CD8-positive, alpha-beta memory T cell (primary cell): ENCODE measurements around the gene KRT20. TPM values are rescaled to one million over a fixed set of nuclear protein-coding genes. Genes with fewer than 3 reads are reported as not detected.
"Not testable (repeated sequence)": the region's sequence is repeated elsewhere in the genome, so short reads cannot be mapped to it uniquely, and the experiment has no call there.

Experiments used
- CTCF ChIA-PET: fragments of 350-600 bp; sonication (Branson Sonifier 250); formaldehyde crosslinking; loops from one replicate; lab custom pipeline; 2021; ENCODE audit warnings: antibody characterized with exemption; lab: Charles Lee
- POLR2A ChIA-PET: fragments of 350-600 bp; sonication (Branson Sonifier 250); formaldehyde crosslinking; loops from one replicate; lab custom pipeline; 2021; ENCODE audit warnings: antibody characterized with exemption; lab: Charles Lee
- DNase-seq, 5 donors: peaks; one replicate each; pipeline versions ENCODE4 v3.0.0 to v3.0.0-alpha.2; 2020 to 2022; ENCODE audit warnings: mixed read lengths in 1 of 5
- H3K27ac ChIP-seq: one replicate; pipeline ENCODE4 v1.7.0; 2013; ENCODE audit warnings: low read depth, mild to moderate bottlenecking, low read length, moderate library complexity
- H3K27me3 ChIP-seq: 2 replicates; pipeline ENCODE4 v1.7.0; 2013; ENCODE audit warnings: low read length, mild to moderate bottlenecking; ENCODE audit not compliant: insufficient read depth, poor library complexity, severe bottlenecking
- H3K36me3 ChIP-seq: 2 replicates; pipeline ENCODE4 v1.7.0; 2013; ENCODE audit warnings: mild to moderate bottlenecking, low read length, moderate library complexity; ENCODE audit not compliant: insufficient read depth
- H3K4me1 ChIP-seq: 2 replicates; pipeline ENCODE4 v1.7.0; 2013; ENCODE audit warnings: mild to moderate bottlenecking, low read length, moderate library complexity; ENCODE audit not compliant: insufficient read depth
- H3K4me3 ChIP-seq: 2 replicates; pipeline ENCODE4 v1.7.0; 2013; ENCODE audit warnings: mild to moderate bottlenecking, low read length
- H3K9me3 ChIP-seq: 2 replicates; pipeline ENCODE4 v1.7.0; 2013; ENCODE audit warnings: mild to moderate bottlenecking, low read length
- H3K27ac Mint-ChIP-seq, 8 donors: one replicate each; pipeline ENCODE4 v1.8.0; 2020 to 2021; ENCODE audit warnings: mixed read lengths in 8 of 8, mild to moderate bottlenecking in 6 of 8, inconsistent platforms in 3 of 8, moderate library complexity in 3 of 8
- H3K27me3 Mint-ChIP-seq, 2 donors: one replicate each; pipeline ENCODE4 v1.8.0; 2020 to 2021; ENCODE audit warnings: mixed read lengths in 2 of 2, mild to moderate bottlenecking in 1 of 2, moderate library complexity in 1 of 2
- H3K36me3 Mint-ChIP-seq, 3 donors: one replicate each; pipeline ENCODE4 v1.8.0; 2020 to 2021; ENCODE audit warnings: mixed read lengths in 3 of 3, inconsistent platforms in 1 of 3, mild to moderate bottlenecking in 1 of 3
- H3K4me1 Mint-ChIP-seq, 3 donors: one replicate each; pipeline ENCODE4 v1.8.0; 2020 to 2021; ENCODE audit warnings: mixed read lengths in 3 of 3, inconsistent platforms in 1 of 3, mild to moderate bottlenecking in 1 of 3
- H3K4me3 Mint-ChIP-seq, 7 donors: one replicate each; pipeline ENCODE4 v1.8.0; 2020 to 2021; ENCODE audit warnings: mixed read lengths in 7 of 7, mild to moderate bottlenecking in 6 of 7, moderate library complexity in 4 of 7, inconsistent platforms in 2 of 7
- H3K9me3 Mint-ChIP-seq, 5 donors: one replicate each; pipeline ENCODE4 v1.8.0; 2020 to 2022; ENCODE audit warnings: mixed read lengths in 5 of 5, mild to moderate bottlenecking in 3 of 5, moderate library complexity in 2 of 5, inconsistent platforms in 1 of 5
- polyA plus RNA-seq: library from polyadenylated mRNA; unstranded; fragments of 300-500 nt; fragmentation: Illumina TruSeq; gene quantifications from one replicate; pipeline ENCODE4 v1.2.3, GENCODE V29; 2021
- total RNA-seq, 2 experiments: library from RNA; stranded (reverse); gene quantifications; one replicate each; pipeline ENCODE4 v1.2.3, GENCODE V29; 2021

The KRT20 gene
- total and polyA plus RNA-seq, 3 experiments from 2014 or later = not detected

- CTCF ChIA-PET = interaction anchor here (1.1 to 1.6 kb wide), 3 partner anchors 12 to 804 kb away, joined by 3 to 7 read pairs (median 5); no protein-coding TSS in a partner anchor
- H3K36me3 ChIP-seq = no peaks in the 10 kb centered on the region
- H3K27me3 ChIP-seq = no peaks in the 10 kb centered on the region
- H3K36me3 Mint-ChIP-seq = no peaks in the 10 kb centered on the region
- no peaks in the 10 kb centered on the region for H3K9me3 ChIP-seq
- no peaks in the 10 kb centered on the region for H3K4me1 ChIP-seq
- no peak overlapping the region for H3K4me3 ChIP-seq
- peak overlapping the region in 1 of 8 donors; percentile 74 for H3K27ac Mint-ChIP-seq
- peaks cover 3 to 4% (median 4%) of the 10 kb centered on the region in 3 donors for H3K4me1 Mint-ChIP-seq
- no peak for DNase-seq
- H3K9me3 Mint-ChIP-seq = no peaks in the 10 kb centered on the region
- no peak overlapping the region for H3K4me3 Mint-ChIP-seq
- peaks cover 7 to 32% of the 10 kb centered on the region in 2 donors for H3K27me3 Mint-ChIP-seq
- H3K27ac ChIP-seq = no peak overlapping the region
- POLR2A ChIA-PET = no interaction called here
Measured at GRCh38 chr17:40859536-40859935, 25.5 kb downstream of the KRT20 start.

GRCh38 chr17:40858667-40859066 is 26.4 kb downstream of the KRT20 start:
- H3K9me3 ChIP-seq, DNase-seq, H3K4me1 ChIP-seq, POLR2A ChIA-PET, H3K27ac Mint-ChIP-seq, H3K4me1 Mint-ChIP-seq, H3K4me3 Mint-ChIP-seq, H3K27ac ChIP-seq, H3K27me3 ChIP-seq, H3K36me3 Mint-ChIP-seq, H3K9me3 Mint-ChIP-seq, H3K36me3 ChIP-seq, H3K4me3 ChIP-seq: not testable (repeated sequence)
- H3K27me3 Mint-ChIP-seq = peaks cover 8 to 34% of the 10 kb centered on the region in 2 donors
- CTCF ChIA-PET = interaction anchor here (1.1 to 4.6 kb wide), 2 partner anchors 690 to 789 kb away, joined by 5 to 28 read pairs; no protein-coding TSS in a partner anchor

GRCh38 chr17:40857535-40857934 is 27.5 kb downstream of the KRT20 start:
- Mint-ChIP-seq H3K4me3 (peak overlapping the region in 1 of 7 donors; percentile 10), H3K36me3 (no peaks in the 10 kb centered on the region), H3K4me1 (peaks cover 3 to 4% (median 4%) of the 10 kb centered on the region in 3 donors), H3K27ac (no peak overlapping the region), H3K9me3 (no peaks in the 10 kb centered on the region), H3K27me3 (peaks cover 12 to 36% of the 10 kb centered on the region in 2 donors)
- no peak for DNase-seq
- Histone ChIP-seq H3K9me3 (no peaks in the 10 kb centered on the region), H3K4me3 (no peak overlapping the region), H3K36me3 (no peaks in the 10 kb centered on the region), H3K27me3 (no peaks in the 10 kb centered on the region), H3K27ac (no peak overlapping the region), H3K4me1 (no peaks in the 10 kb centered on the region)
- ChIA-PET POLR2A (interaction anchor here (1.4 kb wide), 1 partner anchor 831 kb away, joined by 3 read pairs; the partner anchor contains the start of gene EIF1), CTCF (interaction anchor here (1.3 to 4.6 kb wide), 4 partner anchors 790 to 838 kb away, joined by 5 to 28 read pairs (median 16); no protein-coding TSS in a partner anchor)

GRCh38 chr17:40854175-40854814 is 30.7 kb downstream of the KRT20 start:
- no peak overlapping the region for H3K4me3 Mint-ChIP-seq
- ChIA-PET CTCF (interaction anchor here (4.0 to 4.6 kb wide), 2 partner anchors 794 to 809 kb away, joined by 25 to 28 read pairs; no protein-coding TSS in a partner anchor), POLR2A (no interaction called here)
- Histone ChIP-seq H3K4me1 (no peaks in the 10 kb centered on the region), H3K9me3 (no peaks in the 10 kb centered on the region), H3K27me3 (no peaks in the 10 kb centered on the region), H3K36me3 (no peaks in the 10 kb centered on the region), H3K27ac (no peak overlapping the region), H3K4me3 (no peak overlapping the region)
- H3K27ac Mint-ChIP-seq = no peak overlapping the region
- peaks cover 3 to 4% (median 4%) of the 10 kb centered on the region in 3 donors for H3K4me1 Mint-ChIP-seq
- no peak for DNase-seq
- H3K9me3 Mint-ChIP-seq = no peaks in the 10 kb centered on the region
- no peaks in the 10 kb centered on the region for H3K36me3 Mint-ChIP-seq
- peaks cover 14 to 45% of the 10 kb centered on the region in 2 donors for H3K27me3 Mint-ChIP-seq

- POLR2A ChIA-PET = no interaction called here
- CTCF ChIA-PET = no interaction called here
- peaks cover 14 to 50% of the 10 kb centered on the region in 2 donors for H3K27me3 Mint-ChIP-seq
Measured at GRCh38 chr17:40852364-40852763, 32.7 kb downstream of the KRT20 start.

GRCh38 chr17:40850293-40850972 is 34.6 kb downstream of the KRT20 start:
- Histone ChIP-seq H3K27me3 (no peaks in the 10 kb centered on the region), H3K27ac (no peak overlapping the region), H3K9me3 (no peaks in the 10 kb centered on the region), H3K4me1 (no peaks in the 10 kb centered on the region), H3K36me3 (no peaks in the 10 kb centered on the region), H3K4me3 (no peak overlapping the region)
- Mint-ChIP-seq H3K27me3 (peaks cover 14 to 63% of the 10 kb centered on the region in 2 donors), H3K36me3 (no peaks in the 10 kb centered on the region), H3K4me3 (no peak overlapping the region), H3K9me3 (no peaks in the 10 kb centered on the region), H3K27ac (no peak overlapping the region), H3K4me1 (no peaks in the 10 kb centered on the region)
- DNase-seq = no peak
- ChIA-PET CTCF (no interaction called here), POLR2A (no interaction called here)

More at GRCh38 chr17:40852364-40852763, 32.7 kb downstream of the KRT20 start:
- no peak overlapping the region for H3K4me3 ChIP-seq
- H3K27ac Mint-ChIP-seq = no peak overlapping the region
- H3K9me3 ChIP-seq = no peaks in the 10 kb centered on the region
- H3K36me3 ChIP-seq = no peaks in the 10 kb centered on the region
- H3K4me1 ChIP-seq = no peaks in the 10 kb centered on the region
- no peaks in the 10 kb centered on the region for H3K36me3 Mint-ChIP-seq
- H3K4me1 Mint-ChIP-seq = peaks cover 3 to 4% (median 4%) of the 10 kb centered on the region in 3 donors
- H3K27me3 ChIP-seq = no peaks in the 10 kb centered on the region
- H3K4me3 Mint-ChIP-seq = no peak overlapping the region
- no peak overlapping the region for H3K27ac ChIP-seq
- DNase-seq = no peak
- H3K9me3 Mint-ChIP-seq = no peaks in the 10 kb centered on the region

GRCh38 chr17:40849723-40850122 is 35.3 kb downstream of the KRT20 start:
- no peak overlapping the region for H3K27ac ChIP-seq
- DNase-seq = no peak
- Mint-ChIP-seq H3K27ac (no peak overlapping the region), H3K36me3 (no peaks in the 10 kb centered on the region), H3K9me3 (no peaks in the 10 kb centered on the region), H3K4me1 (no peaks in the 10 kb centered on the region), H3K27me3 (peaks cover 9 to 64% of the 10 kb centered on the region in 2 donors), H3K4me3 (no peak overlapping the region)
- no peaks in the 10 kb centered on the region for H3K27me3 ChIP-seq
- H3K36me3 ChIP-seq = no peaks in the 10 kb centered on the region
- POLR2A ChIA-PET = no interaction called here
- no peaks in the 10 kb centered on the region for H3K4me1 ChIP-seq
- CTCF ChIA-PET = no interaction called here
- H3K9me3 ChIP-seq = no peaks in the 10 kb centered on the region
- H3K4me3 ChIP-seq = no peak overlapping the region

- Histone ChIP-seq H3K4me1 (no peaks in the 10 kb centered on the region), H3K27ac (no peak overlapping the region), H3K36me3 (no peaks in the 10 kb centered on the region), H3K27me3 (no peaks in the 10 kb centered on the region), H3K4me3 (no peak overlapping the region), H3K9me3 (no peaks in the 10 kb centered on the region)
- DNase-seq = no peak
- H3K9me3 Mint-ChIP-seq = no peaks in the 10 kb centered on the region
- no peaks in the 10 kb centered on the region for H3K36me3 Mint-ChIP-seq
- no peak overlapping the region for H3K4me3 Mint-ChIP-seq
- peaks cover 13 to 67% of the 10 kb centered on the region in 2 donors for H3K27me3 Mint-ChIP-seq
- CTCF ChIA-PET = no interaction called here
- no peaks in the 10 kb centered on the region for H3K4me1 Mint-ChIP-seq
- POLR2A ChIA-PET = no interaction called here
- no peak overlapping the region for H3K27ac Mint-ChIP-seq
Measured at GRCh38 chr17:40848583-40849235, 36.3 kb downstream of the KRT20 start.
